Keratinocyte (primary cell): Measurements from ENCODE around the gene DPH2. TPM values are rescaled to one million over a fixed set of nuclear protein-coding genes. Genes with fewer than 3 reads are reported as not detected.

Experiments used
- DNase-seq: peaks from one replicate; pipeline ENCODE4 v3.0.0-alpha.2; 2011; ENCODE audit warnings: low read depth, missing footprints, low spot score
- FAIRE-seq: peaks from 2 replicates; lab custom pipeline; 2011; peaks lifted over from hg19 to GRCh38; lab: Jason Lieb, UNC
- H2AFZ ChIP-seq: 2 replicates; pipeline ENCODE4 v1.6.0; 2012; ENCODE audit warnings: low read length, control low read depth, inconsistent platforms; ENCODE audit not compliant: control insufficient read depth
- H3K27ac ChIP-seq: 2 replicates; pipeline ENCODE4 v1.5.1; 2011; ENCODE audit warnings: low read length; ENCODE audit not compliant: control insufficient read depth, insufficient read depth
- H3K27me3 ChIP-seq: 3 replicates; pipeline ENCODE4 v1.6.0; 2011; ENCODE audit warnings: low read length; ENCODE audit not compliant: control insufficient read depth, insufficient read depth; ENCODE audit errors: extremely low read depth
- H3K36me3 ChIP-seq, 2 experiments: 2 replicates in 1 of 2; 3 replicates in 1 of 2; pipeline ENCODE4 v1.5.1; 2011; ENCODE audit warnings: low read length in 2 of 2, mild to moderate bottlenecking in 1 of 2; ENCODE audit not compliant: control insufficient read depth in 2 of 2, insufficient read depth in 2 of 2; ENCODE audit errors: extremely low read depth in 1 of 2
- H3K4me1 ChIP-seq: 3 replicates; pipeline ENCODE4 v1.5.1; 2011; ENCODE audit warnings: low read length; ENCODE audit not compliant: control insufficient read depth, insufficient read depth; ENCODE audit errors: extremely low read depth
- H3K4me2 ChIP-seq: 3 replicates; pipeline ENCODE4 v1.6.0; 2011; ENCODE audit warnings: low read depth, low read length; ENCODE audit not compliant: control insufficient read depth, insufficient read depth; ENCODE audit errors: extremely low read depth
- H3K4me3 ChIP-seq, 3 experiments: fragments of 200-600 bp in 1 of 3; sonication (generic) in 1 of 3; 2 replicates in 2 of 3; 3 replicates in 1 of 3; pipeline ENCODE4 v1.5.1; 2011 to 2016; ENCODE audit warnings: low read length in 3 of 3, mild to moderate bottlenecking in 3 of 3, control low read depth in 2 of 3, inconsistent platforms in 1 of 3, low read depth in 1 of 3, mixed read lengths in 1 of 3, mixed run types in 1 of 3, moderate library complexity in 1 of 3; ENCODE audit not compliant: control insufficient read depth in 2 of 3, insufficient read depth in 2 of 3; ENCODE audit errors: extremely low read depth in 1 of 3
- H3K79me2 ChIP-seq: 2 replicates; pipeline ENCODE4 v1.6.0; 2012; ENCODE audit warnings: low read length; ENCODE audit not compliant: control insufficient read depth, insufficient read depth
- H3K9ac ChIP-seq: 3 replicates; pipeline ENCODE4 v1.6.0; 2011; ENCODE audit warnings: low read length; ENCODE audit not compliant: control insufficient read depth, insufficient read depth; ENCODE audit errors: extremely low read depth
- H3K9me1 ChIP-seq: 3 replicates; pipeline ENCODE4 v1.6.0; 2011; ENCODE audit warnings: low read length; ENCODE audit not compliant: control insufficient read depth, insufficient read depth; ENCODE audit errors: extremely low read depth
- H3K9me3 ChIP-seq: 2 replicates; pipeline ENCODE4 v1.5.1; 2012; ENCODE audit warnings: low read depth, low read length; ENCODE audit not compliant: control insufficient read depth
- H4K20me1 ChIP-seq: 3 replicates; pipeline ENCODE4 v1.6.0; 2011; ENCODE audit warnings: low read length; ENCODE audit not compliant: control insufficient read depth, insufficient read depth; ENCODE audit errors: extremely low read depth
- EZH2 ChIP-seq: IDR thresholded peaks from one replicate; pipeline ENCODE4 v1.6.1; 2012; ENCODE audit warnings: inconsistent platforms, mild to moderate bottlenecking, low read length, moderate library complexity
- dilution Hi-C: fragments of 300-500 bp; cut with MboI; formaldehyde crosslinking; loops from one replicate; pipeline ENCODE4 v1.7.0; 2020; ENCODE audit warnings: low sequenced_read_pairs; ENCODE audit not compliant: extremely low pct_ligation_motif_present
- polyA plus RNA-seq, 5 experiments: library from polyadenylated mRNA; depleted of rRNA in 3 of 5; stranded (reverse) in 3 of 5; stranded (forward) in 1 of 5; unstranded in 1 of 5; fragments of >200 nt; gene quantifications; 1 replicate in 1 of 5; 2 replicates in 3 of 5; 3 replicates in 1 of 5; pipeline versions ENCODE4 v1.2.1 to v1.2.3, GENCODE V29; 2011 to 2012; ENCODE audit warnings: missing spikeins in 2 of 5, low read depth in 1 of 5, low replicate concordance in 1 of 5
- TF ChIP-seq, protein P1 (sequence below), 3 experiments: IDR thresholded peaks in 1 of 3; conservative IDR thresholded peaks in 1 of 3; optimal IDR thresholded peaks in 1 of 3; 2 replicates in 2 of 3; 3 replicates in 1 of 3; pipeline versions ENCODE3 to v1.5.1; 2011; ENCODE audit warnings: low read length in 3 of 3, mild to moderate bottlenecking in 3 of 3, moderate library complexity in 2 of 3, control low read depth in 1 of 3, inconsistent platforms in 1 of 3; ENCODE audit not compliant: insufficient read depth in 2 of 3; ENCODE audit errors: extremely low read depth in 1 of 3

Gene DPH2
- polyA plus RNA-seq, 1 donor (not counting 4 experiments of a cell fraction or from before 2014, with no cell fraction given), result 30.3 TPM

DNA sequence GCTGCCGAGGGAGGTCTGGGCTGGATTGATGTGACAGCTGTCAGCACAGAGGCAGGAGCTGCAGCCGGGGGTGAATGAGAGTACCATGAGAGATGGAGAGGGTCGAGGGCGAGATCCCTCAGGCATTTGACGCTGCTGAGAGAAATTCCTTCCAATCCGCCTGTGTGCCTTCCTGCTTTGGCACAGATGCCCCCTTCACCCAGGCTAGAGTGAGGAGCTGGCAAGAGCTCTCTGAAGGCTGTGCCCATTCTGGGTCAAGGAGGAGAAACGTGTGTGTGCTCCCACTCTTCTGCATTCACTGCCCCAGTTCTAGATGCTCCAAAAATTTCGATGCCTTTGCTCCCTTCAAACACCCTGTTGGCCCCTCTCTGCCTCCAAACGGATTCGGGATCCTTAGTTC, 31.4 kb upstream of the DPH2 start:
- peak overlapping the region; percentile 97 for H3K4me2 ChIP-seq
- peaks cover 2% of the 10 kb centered on the region for H4K20me1 ChIP-seq
- H3K79me2 ChIP-seq, result peaks cover 37% of the 10 kb centered on the region
- H2AFZ ChIP-seq, result no peak overlapping the region
- DNase-seq (no peak), FAIRE-seq (no peak)
- H3K9me3 ChIP-seq, result no peaks in the 10 kb centered on the region
- no peak for TF ChIP-seq EZH2
- TF ChIP-seq, protein P1, sequence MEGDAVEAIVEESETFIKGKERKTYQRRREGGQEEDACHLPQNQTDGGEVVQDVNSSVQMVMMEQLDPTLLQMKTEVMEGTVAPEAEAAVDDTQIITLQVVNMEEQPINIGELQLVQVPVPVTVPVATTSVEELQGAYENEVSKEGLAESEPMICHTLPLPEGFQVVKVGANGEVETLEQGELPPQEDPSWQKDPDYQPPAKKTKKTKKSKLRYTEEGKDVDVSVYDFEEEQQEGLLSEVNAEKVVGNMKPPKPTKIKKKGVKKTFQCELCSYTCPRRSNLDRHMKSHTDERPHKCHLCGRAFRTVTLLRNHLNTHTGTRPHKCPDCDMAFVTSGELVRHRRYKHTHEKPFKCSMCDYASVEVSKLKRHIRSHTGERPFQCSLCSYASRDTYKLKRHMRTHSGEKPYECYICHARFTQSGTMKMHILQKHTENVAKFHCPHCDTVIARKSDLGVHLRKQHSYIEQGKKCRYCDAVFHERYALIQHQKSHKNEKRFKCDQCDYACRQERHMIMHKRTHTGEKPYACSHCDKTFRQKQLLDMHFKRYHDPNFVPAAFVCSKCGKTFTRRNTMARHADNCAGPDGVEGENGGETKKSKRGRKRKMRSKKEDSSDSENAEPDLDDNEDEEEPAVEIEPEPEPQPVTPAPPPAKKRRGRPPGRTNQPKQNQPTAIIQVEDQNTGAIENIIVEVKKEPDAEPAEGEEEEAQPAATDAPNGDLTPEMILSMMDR (optimal IDR thresholded peaks at IDR 0.05 in 1 of 3, IDR thresholded peaks at IDR 0.05 in 1 of 3, conservative IDR thresholded peaks at IDR 0.05 in 1 of 3; ENCODE audit: extremely low read depth in 1 of 3, insufficient read depth in 2 of 3, low read length in 3 of 3), result no peak
- peak overlapping the region; percentile 6 for H3K9ac ChIP-seq
- H3K9me1 ChIP-seq, result no peaks in the 10 kb centered on the region
- peaks cover 30% of the 10 kb centered on the region for H3K4me1 ChIP-seq
- no peak overlapping the region for H3K27ac ChIP-seq
- H3K36me3 ChIP-seq, result peaks cover 9 to 20% of the 10 kb centered on the region in 2 experiments
- H3K4me3 ChIP-seq, result no peak overlapping the region
- dilution Hi-C loops, result loop anchor here (25.0 kb wide), 2 partner anchors 101 to 226 kb away; partner anchors contain the start of gene ST3GAL3
- no peaks in the 10 kb centered on the region for H3K27me3 ChIP-seq

DNA sequence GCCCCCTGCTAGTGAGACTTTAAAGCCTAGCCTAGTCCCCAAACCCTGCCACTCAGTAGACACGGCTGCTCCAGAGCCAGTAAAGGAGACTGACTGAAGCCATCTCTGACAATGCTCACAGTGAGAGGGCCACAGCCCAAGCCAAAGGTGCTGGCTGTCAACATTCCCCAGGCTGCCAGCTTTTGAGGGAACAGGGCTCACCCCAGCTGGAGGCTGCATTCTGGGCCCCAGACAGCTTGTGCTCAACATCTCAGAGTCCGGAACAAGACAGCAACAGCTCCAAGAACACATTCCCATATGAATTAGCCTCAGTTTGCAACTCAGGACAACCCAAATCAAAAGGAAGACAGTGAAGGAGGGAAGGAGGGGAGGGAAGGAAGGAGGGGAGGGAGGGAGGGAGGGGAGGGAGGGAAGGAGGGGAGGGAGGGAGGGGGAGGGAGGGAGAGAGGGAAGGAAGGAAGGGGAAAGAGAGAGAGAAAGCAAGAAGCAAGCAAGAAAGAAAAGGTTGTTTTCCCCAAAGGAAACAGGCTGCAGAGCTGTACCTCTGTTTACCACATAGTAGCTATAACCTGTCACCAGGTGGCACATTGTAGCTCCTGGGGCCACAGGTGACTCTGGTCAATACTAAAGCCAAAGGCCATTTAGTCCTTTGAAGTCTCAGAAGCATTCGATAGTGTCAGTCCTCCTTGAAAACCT, 30.8 kb upstream of the DPH2 start:
- Histone ChIP-seq H3K9me1 (no peaks in the 10 kb centered on the region), H2AFZ (no peak overlapping the region), H3K4me2 (no peak overlapping the region), H3K27me3 (no peaks in the 10 kb centered on the region), H3K36me3 (peaks cover 9 to 20% of the 10 kb centered on the region in 2 experiments), H3K4me1 (peaks cover 30% of the 10 kb centered on the region), H4K20me1 (peaks cover 2% of the 10 kb centered on the region), H3K79me2 (peaks cover 32% of the 10 kb centered on the region), H3K4me3 (no peak overlapping the region), H3K27ac (no peak overlapping the region), H3K9me3 (no peaks in the 10 kb centered on the region), H3K9ac (no peak overlapping the region)
- dilution Hi-C loops, result loop anchor here (25.0 kb wide), 2 partner anchors 102 to 227 kb away; partner anchors contain the start of gene ST3GAL3
- no peak for FAIRE-seq
- DNase-seq, result no peak
- TF ChIP-seq, protein P1 (optimal IDR thresholded peaks at IDR 0.05 in 1 of 3, IDR thresholded peaks at IDR 0.05 in 1 of 3, conservative IDR thresholded peaks at IDR 0.05 in 1 of 3; ENCODE audit: extremely low read depth in 1 of 3, insufficient read depth in 2 of 3, low read length in 3 of 3), result no peak
- TF ChIP-seq EZH2, result no peak
